Uterus (tissue), 2 donors: ENCODE results near the gene ARSB.

Source experiments
- CTCF ChIP-seq, 4 experiments: fragments of 200-600 bp in 2 of 4; fragments of 450-650 bp in 2 of 4; sonication (generic) in 2 of 4; IDR thresholded peaks; one replicate each; pipeline ENCODE4 v1.5.1; 2016 to 2019; ENCODE audit warnings: antibody characterized with exemption in 4 of 4, mild to moderate bottlenecking in 2 of 4, moderate library complexity in 1 of 4
- POLR2A ChIP-seq, 2 donors: fragments of 450-650 bp; IDR thresholded peaks; one replicate each; pipeline ENCODE4 v1.6.1; 2016; ENCODE audit warnings: antibody characterized with exemption in 2 of 2, mild to moderate bottlenecking in 1 of 2, moderate library complexity in 1 of 2

- TF ChIP-seq CTCF (IDR thresholded peaks at IDR 0.05): no peak
- no peak for TF ChIP-seq POLR2A (IDR thresholded peaks at IDR 0.05)
These were observed 22.8 kb upstream of the ARSB start for GRCh38 chr5:79007872-79008271.
